Raji (cell line): Measurements from ENCODE around the gene FXN.

Source experiments
- POLR2A ChIP-seq: IDR thresholded peaks from 2 replicates; pipeline ENCODE4 v1.6.1; 2011; ENCODE audit warnings: low read depth, low read length, control low read depth; ENCODE audit not compliant: insufficient read depth

FXN gene

DNA sequence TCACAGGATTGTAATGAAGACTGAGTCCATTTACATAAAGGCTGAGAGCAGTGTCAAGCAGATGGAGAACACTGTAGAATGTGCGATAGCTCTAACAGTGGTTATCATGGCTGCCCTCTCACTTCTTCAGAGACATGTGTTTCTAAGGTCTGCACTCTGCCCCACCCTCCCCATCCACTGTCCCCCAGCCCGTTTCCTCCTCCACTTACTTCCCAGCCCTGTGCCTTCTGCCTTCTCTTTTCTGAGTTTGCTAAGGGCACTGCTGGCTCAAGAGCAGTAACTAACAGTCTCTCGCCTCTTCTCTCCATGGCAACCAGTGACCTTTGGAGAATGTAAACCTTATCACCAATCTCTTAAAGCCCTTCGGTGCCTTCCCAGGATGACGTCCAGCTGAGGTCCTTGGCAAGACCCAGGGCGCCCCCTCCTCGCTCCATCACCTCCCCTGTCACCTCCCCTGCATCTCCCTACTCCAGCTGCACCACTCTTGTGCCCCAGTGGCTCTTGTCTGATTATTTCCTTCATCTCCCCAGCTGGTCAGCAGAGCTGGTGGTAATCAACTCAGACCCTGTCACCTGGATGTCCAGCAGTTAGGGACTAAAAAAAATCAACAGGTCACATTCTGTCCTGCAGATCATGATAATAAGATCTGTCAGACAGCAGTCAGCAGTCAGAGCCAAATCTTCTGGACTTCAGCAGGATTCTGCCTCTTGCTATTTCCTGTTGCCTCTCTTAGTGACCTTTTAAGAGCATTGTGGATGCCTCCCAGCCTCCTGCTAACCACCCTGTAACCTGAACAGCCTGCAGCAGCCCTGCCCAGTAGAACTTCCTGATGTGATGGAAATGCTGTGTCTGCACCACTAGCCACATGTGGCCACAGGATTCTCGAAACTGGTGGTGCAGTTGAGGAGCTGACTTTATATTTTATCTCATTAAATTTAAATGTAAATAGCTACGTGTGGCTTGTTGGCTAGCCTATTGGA is 9.0 kb downstream of the FXN start:
- TF ChIP-seq POLR2A, result no peak

DNA sequence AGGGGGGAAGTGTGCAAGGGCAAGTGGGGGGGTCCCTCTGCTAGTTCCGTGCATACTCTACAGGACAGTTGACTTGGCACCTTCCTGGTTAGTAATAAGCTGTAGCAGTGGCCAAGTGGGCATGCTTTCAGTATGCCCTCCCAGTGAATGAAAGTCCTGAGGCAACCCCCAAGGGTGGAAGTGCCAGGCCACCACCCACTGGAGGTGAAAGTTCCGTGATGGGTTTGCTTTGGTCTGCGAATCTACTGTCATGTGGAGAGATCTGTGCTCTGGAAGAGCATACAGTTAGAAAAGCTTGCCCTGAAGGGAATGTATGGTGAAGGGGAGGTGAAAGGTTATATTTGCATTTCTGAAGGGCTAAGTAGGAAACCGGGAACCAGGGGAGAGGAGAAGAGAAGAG is 10.3 kb downstream of the FXN start:
- TF ChIP-seq POLR2A, result no peak

DNA sequence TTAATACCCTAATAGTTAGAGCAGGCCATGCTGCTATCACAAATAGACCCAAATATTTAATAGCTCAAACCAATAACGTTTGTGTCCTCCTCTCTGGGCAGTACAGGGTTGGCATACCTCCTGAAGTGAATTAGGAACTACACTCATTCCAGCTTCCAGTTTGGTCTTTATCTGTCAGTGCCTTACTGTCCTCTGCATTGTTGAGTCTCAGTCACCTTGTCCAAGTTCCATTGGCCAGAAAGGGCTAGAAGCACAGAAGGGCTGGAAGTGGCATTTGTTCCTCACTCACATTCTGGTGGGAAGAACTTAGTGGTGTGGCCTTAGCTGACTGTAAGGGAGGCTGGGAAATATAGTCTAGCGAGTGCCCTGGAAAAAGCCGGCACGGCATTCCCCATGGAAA is 11.2 kb downstream of the FXN start:
- no peak for TF ChIP-seq POLR2A

DNA sequence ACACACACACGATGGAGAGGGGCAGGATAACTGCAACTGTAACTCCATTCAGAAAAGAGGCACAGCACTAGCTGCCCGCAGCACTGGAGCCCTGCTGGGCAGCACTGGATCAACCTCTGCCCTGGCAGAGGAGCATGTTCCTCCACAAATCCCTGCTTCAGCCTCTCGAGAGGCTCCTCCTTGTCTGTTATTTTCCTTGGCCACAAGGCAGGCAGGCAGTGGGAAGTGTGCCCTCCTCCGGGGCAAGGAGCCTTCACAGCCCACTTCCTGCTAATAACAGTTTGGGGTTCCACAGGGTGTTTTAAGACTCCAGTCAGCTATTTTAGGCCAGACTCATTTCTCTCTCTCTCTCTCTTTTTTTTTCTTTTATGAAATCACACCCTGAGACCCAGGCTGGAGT is 11.8 kb downstream of the FXN start:
- TF ChIP-seq POLR2A, result no peak

DNA sequence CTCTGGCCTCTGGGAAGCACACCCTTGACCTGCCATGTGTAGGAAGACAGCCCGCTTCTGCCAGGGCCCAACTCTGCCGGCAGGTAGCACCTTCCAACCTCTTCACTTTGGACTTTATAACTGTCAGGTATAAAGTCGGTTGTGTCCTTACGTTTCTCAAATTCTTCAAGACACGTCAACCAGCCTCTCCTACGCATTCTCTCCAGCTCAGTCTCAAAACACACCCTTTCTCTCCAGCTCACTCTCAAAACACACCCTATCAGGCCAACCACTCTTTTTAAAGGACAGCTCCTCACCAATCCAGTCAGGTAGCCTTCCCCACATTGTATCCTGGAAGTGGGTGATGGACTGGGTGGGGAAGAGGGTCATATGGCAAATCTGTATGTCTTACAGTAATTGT is 13.5 kb downstream of the FXN start:
- TF ChIP-seq POLR2A, result no peak

DNA sequence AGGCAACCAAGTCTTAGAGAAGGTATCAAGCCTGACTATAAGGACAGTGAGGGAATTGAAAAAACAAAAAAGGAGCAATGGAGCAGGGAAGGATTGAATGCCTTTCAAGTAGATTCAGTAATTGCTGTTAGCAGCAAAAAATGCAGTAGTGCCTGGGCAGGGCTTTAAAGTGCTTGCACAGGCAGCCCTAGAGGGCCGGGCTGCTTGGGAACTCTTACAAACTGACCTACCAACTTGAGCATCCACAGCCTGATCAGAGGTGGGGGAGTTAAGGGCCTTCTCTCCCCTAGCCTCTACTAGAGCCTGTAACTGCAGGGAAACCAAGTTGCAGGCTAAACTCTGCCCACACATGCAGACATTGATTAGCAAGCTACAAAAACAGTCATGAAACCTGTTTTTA is 19.4 kb downstream of the FXN start:
- TF ChIP-seq POLR2A, result no peak

DNA sequence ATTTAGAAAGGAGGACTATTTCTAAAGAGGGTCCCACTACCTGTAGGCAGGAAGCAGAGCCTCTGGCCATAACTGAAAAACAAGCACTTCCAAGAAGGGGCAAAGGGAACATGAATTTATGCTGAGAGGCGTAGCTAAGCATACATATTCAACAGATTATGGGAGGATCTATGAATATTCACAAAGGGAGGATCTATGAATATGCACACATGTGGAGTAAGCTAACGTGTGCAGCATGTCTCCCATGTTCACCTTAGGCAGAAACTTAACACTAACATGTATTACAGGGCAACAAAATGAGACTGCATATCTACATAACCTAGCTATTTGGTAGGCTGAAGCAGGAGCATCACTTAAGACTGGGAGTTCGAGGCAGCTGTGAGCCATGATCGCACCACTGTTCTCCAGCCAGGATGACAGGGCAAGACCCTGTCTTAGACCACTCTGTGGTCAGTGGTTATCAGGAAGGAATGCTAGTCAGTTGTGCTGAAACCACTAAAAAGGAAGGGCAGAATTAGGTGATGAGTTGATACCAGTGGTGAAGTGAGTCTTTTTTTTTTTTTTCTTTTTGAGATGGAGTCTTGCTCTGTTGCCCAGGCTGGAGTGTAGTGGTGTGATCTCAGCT is 20.8 kb downstream of the FXN start:
- no peak for TF ChIP-seq POLR2A

DNA sequence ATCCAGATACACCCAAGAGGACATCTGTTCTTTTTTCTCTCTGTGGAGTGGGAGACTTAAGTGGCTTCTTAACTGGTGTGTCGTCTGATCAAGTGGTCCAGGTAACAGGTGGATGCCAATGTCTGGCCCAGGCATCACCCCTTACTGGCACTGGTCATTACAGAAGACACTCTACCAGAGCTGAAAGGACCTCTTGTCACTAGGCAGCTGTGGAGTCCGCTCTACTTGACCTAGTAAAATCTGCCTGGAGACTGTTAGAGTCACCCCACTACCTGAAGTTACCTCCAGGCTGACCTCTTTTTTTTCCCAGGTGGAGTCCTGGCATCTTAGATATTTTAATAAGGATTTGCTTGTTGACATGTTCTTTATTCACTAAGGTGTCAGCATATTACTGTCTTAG is 22.5 kb downstream of the FXN start:
- TF ChIP-seq POLR2A, result no peak

DNA sequence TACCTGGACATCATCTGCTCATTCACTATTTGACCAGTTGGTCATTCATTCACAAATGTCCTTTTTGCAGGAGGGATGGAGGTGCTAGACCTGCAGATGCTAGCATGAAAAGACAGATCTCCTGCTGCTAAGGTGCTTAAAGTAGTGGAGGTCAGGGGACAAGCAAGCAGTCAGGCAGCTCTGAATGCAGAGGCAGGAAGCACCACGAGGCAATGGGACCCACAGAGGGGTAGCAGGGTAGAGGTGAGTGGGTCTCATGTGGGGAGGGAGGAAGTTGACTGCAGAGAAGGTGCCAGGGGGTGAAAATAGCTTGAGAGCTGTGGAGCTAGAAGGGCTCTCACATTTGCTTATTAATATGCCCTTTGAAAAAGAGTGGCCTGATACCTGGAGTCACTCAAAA is 25.2 kb downstream of the FXN start:
- TF ChIP-seq POLR2A, result no peak

DNA sequence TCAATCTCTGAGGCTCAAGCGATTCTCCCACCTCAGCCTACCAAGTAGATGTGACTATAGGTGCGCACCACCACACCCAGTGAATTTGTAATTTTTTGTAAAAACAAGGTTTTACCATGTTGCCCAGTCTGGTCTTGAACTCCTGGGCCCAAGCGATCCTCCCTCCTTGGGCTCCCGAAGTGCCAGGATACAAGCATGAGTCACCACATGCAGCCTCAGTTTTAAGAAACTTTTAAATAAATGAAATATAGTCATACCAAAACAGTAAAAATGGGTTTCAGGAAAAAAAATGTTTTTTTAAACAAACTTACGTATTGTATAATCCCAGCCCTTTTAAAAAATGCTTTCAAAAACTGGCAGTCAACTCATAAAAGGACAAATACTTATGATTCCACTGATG is 26.6 kb downstream of the FXN start:
- no peak for TF ChIP-seq POLR2A

DNA sequence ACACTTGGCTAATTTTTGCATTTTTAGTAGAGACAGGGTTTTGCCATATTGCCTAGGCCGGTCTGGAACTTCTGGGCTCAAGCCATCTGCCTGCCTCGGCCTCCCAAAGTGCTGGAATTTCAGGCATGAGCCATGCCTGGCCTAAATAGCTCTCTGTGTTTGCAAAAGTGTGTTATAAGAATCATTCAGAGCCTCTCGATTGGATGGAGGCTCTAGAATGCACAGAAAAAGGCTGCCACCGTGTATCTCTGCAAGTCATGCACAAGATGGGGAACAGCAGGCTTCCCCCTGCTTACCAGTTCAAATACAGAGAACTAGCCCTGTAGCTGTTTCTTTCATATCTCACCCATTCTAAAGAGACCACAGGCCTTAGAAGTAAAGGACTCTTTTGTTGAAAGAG is 28.3 kb downstream of the FXN start:
- no peak for TF ChIP-seq POLR2A

DNA sequence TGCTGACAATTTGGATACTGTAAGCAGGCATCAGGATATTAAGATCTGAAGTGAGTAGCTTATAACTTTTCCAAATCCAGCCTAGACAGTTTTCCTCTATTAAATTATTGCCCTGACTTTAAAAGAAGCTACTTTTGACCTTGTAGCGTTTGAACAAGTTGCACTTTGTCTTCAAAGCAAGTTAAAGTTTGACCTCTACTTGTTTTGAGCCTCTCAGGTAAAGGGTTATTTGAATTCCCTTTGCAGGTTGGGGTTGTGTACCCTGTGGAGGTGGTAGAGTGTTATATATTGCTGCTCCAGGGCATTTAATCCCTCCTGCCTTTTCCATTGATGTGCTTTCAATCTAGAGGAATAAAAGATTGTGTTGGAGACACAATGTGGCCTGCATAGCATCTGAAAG is 30.1 kb downstream of the FXN start:
- no peak for TF ChIP-seq POLR2A

DNA sequence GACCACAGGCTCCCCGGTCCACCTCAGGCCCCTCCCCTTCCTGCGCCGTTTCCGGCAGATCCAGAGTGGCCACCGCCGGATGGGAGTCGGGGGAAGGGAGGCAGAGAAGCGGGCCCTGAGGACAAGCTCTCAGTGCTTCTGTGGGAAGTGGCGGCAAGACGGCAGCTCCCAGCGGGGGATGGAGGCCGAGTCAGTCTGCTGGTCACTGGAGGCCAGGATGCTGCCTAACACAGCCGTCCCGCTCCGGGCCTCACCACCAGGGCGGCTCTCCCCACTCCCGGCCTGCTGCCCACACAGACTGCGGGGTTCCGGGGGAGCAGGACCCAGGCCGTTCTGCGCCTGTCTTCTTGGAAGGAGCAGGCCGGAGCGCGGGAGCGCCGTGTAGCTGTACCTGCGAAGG is 31.4 kb downstream of the FXN start:
- TF ChIP-seq POLR2A, result no peak

DNA sequence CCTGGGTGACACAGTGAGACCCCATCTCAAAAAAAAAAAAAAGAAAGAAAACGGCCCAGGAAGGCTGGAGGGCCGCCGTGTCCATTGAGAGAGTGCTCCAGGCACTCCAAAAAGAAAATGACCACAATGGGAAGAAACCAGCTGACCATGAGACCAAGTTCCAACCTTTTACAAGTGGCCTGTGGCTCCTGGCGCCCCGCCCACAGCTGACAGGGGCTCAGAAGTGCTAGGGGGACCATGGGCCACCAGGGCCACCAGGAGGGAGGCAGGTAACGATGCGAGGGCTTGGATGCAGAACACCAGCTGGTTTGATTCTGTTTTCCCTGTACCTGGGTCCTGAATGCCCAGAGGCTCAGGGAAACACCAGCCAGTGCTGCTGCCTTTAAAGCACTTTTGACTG is 34.6 kb downstream of the FXN start:
- TF ChIP-seq POLR2A, result no peak

DNA sequence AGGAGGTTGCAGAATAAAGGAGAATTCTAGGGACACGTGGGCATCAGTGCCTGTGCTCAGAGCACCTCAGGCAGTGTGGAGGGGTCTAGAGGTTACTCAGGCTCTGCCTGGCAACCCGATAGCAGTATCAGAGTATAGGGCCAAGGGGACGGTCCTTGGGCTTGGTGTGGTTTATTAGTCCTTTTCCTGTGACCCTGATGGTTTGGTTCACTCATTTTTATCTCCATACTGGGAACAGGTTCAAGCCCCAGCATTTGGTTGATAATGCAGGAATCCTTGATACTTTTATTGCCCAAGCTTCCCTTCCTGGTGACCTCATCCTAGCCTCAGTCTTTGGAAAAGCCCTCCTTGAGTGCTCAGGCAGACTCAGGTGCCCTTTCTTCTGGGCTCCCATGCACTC is 35.5 kb downstream of the FXN start:
- TF ChIP-seq POLR2A, result no peak

DNA sequence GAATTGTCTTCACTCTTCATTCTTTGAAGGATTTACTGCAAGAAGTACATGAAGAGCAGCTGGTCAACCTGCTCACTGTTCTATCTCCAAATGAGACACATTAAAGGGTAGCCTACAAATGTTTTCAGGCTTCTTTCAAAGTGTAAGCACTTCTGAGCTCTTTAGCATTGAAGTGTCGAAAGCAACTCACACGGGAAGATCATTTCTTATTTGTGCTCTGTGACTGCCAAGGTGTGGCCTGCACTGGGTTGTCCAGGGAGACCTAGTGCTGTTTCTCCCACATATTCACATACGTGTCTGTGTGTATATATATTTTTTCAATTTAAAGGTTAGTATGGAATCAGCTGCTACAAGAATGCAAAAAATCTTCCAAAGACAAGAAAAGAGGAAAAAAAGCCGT is 37.6 kb downstream of the FXN start:
- no peak for TF ChIP-seq POLR2A

DNA sequence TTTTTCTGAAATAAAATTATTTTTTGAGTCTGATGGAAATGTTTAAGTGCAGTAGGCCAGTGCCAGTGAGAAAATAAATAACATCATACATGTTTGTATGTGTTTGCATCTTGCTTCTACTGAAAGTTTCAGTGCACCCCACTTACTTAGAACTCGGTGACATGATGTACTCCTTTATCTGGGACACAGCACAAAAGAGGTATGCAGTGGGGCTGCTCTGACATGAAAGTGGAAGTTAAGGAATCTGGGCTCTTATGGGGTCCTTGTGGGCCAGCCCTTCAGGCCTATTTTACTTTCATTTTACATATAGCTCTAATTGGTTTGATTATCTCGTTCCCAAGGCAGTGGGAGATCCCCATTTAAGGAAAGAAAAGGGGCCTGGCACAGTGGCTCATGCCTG is 39.2 kb downstream of the FXN start:
- no peak for TF ChIP-seq POLR2A

DNA sequence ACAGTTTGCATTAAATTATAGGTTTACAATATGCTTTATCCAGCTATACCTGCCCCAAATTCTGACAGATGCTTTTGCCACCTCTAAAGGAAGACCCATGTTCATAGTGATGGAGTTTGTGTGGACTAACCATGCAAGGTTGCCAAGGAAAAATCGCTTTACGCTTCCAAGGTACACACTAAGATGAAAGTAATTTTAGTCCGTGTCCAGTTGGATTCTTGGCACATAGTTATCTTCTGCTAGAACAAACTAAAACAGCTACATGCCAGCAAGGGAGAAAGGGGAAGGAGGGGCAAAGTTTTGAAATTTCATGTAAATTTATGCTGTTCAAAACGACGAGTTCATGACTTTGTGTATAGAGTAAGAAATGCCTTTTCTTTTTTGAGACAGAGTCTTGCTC is 41.0 kb downstream of the FXN start:
- TF ChIP-seq POLR2A, result no peak
